Transverse colon (tissue), 4 donors: ENCODE results near the gene PRDM12. TPM values are rescaled to one million over a fixed set of nuclear protein-coding genes. Genes with fewer than 3 reads are reported as not detected.
A peak's percentile ranks its signal among the peaks of the same experiment; 100 is the strongest.
"Not testable (repeated sequence)": the region's sequence is repeated elsewhere in the genome, so short reads cannot be mapped to it uniquely, and the experiment has no call there.

Experiments used
- DNase-seq: peaks from one replicate; pipeline ENCODE4 v3.0.0-alpha.2; 2019
- H3K27ac ChIP-seq, 4 donors: fragments of 200-600 bp; sonication (generic); 2 replicates each; pipeline ENCODE4 v1.5.1; 2016 to 2018; ENCODE audit warnings: inconsistent platforms in 4 of 4
- H3K27me3 ChIP-seq: fragments of 200-600 bp; sonication (generic); 2 replicates; pipeline ENCODE4 v1.5.1; 2017; ENCODE audit warnings: inconsistent platforms
- H3K36me3 ChIP-seq, 4 donors: fragments of 200-600 bp; sonication (generic); 2 replicates each; pipeline ENCODE4 v1.5.1; 2017 to 2019; ENCODE audit warnings: inconsistent platforms in 4 of 4
- H3K4me1 ChIP-seq, 4 donors: fragments of 200-600 bp; sonication (generic); 2 replicates each; pipeline ENCODE4 v1.5.1; 2017 to 2020; ENCODE audit warnings: inconsistent platforms in 4 of 4
- H3K4me3 ChIP-seq, 4 donors: fragments of 200-600 bp; sonication (generic); 1 replicate in 1 of 4; 2 replicates in 3 of 4; pipeline versions ENCODE4 v1.5.1 to v1.6.1; 2017 to 2019; ENCODE audit warnings: inconsistent platforms in 4 of 4
- H3K9me3 ChIP-seq, 2 donors: fragments of 200-600 bp; sonication (generic); 2 replicates each; pipeline ENCODE4 v1.5.1; 2017 to 2019; ENCODE audit warnings: inconsistent platforms in 2 of 2
- CTCF ChIP-seq, 5 experiments: fragments of 200-600 bp in 3 of 5; fragments of 450-650 bp in 2 of 5; sonication (generic) in 3 of 5; IDR thresholded peaks; 1 replicate in 2 of 5; 2 replicates in 3 of 5; pipeline ENCODE4 v1.5.1; 2016 to 2017; ENCODE audit warnings: antibody characterized with exemption in 5 of 5, inconsistent platforms in 3 of 5, mild to moderate bottlenecking in 2 of 5, moderate library complexity in 1 of 5
- EP300 ChIP-seq: sonication (generic); formaldehyde crosslinking; IDR thresholded peaks from one replicate; pipeline ENCODE4 v1.6.1; 2017; ENCODE audit warnings: antibody characterized with exemption, low read depth
- POLR2A ChIP-seq: fragments of 450-650 bp; IDR thresholded peaks from one replicate; pipeline ENCODE4 v1.6.1; 2016; ENCODE audit warnings: antibody characterized with exemption, mild to moderate bottlenecking, moderate library complexity
- POLR2AphosphoS5 ChIP-seq, 3 donors: sonication (generic); formaldehyde crosslinking; IDR thresholded peaks; one replicate each; pipeline ENCODE4 v1.6.1; 2016; ENCODE audit warnings: antibody characterized with exemption in 3 of 3
- WGBS, 2 donors: methylation state at CpG; one replicate each; pipeline ENCODE4 v1.1.5; 2018; ENCODE audit warnings: low coverage in 1 of 2; 5-methylcytosine and 5-hydroxymethylcytosine counted together
- in situ Hi-C, 4 donors: fragments of 200-750 bp; cut with MboI; loops; one replicate each; pipeline versions ENCODE4 v1.15.0 to v1.15.1; 2017; ENCODE audit warnings: low sequenced_read_pairs in 3 of 4, low pct_ligation_motif_present in 1 of 4, low pct_unique_long_range_greater_than_20kb in 1 of 4
- intact Hi-C: fragments of 100-400 bp; cut with DNase I; formaldehyde crosslinking; loops from one replicate; pipeline ENCODE4 v1.15.1; 2023; ENCODE audit warnings: low total_unique reads
- total RNA-seq, 4 donors: library from RNA; depleted of rRNA; stranded (reverse); fragments of >200 nt; gene quantifications; one replicate each; pipeline ENCODE4 v1.1.0, GENCODE V29; 2016

The PRDM12 gene
- total RNA-seq, 4 donors from 2014 or later = not detected

- in situ Hi-C loops (loop anchor here in 2 of 4 donors (5.0 to 10.0 kb wide), 2 partner anchors 225 to 227 kb away; no protein-coding TSS in a partner anchor), intact Hi-C loops (loop anchor here (2.0 kb wide), 1 partner anchor 221 kb away; no protein-coding TSS in a partner anchor)
- H3K4me3 ChIP-seq = peak overlapping the region; percentile 41 to 64 (median 54)
- H3K27ac ChIP-seq = peak overlapping the region; percentile 14 to 66 (median 50)
- no peaks in the 10 kb centered on the region for H3K36me3 ChIP-seq
- WGBS, 2 donors = 2% methylated on average over 29 of the region's 45 CpGs; no CpG with 5 or more reads in 1 of the 2 donors
- DNase-seq = peak; percentile 23
- TF ChIP-seq CTCF (IDR thresholded peaks at IDR 0.05) = no peak
- no peak for TF ChIP-seq EP300
- TF ChIP-seq POLR2AphosphoS5 (IDR thresholded peaks at IDR 0.05) = no peak
- no peak for TF ChIP-seq POLR2A
- H3K9me3 ChIP-seq = no peaks in the 10 kb centered on the region
- H3K4me1 ChIP-seq = peaks cover 11 to 16% (median 15%) of the 10 kb centered on the region in 4 donors
- H3K27me3 ChIP-seq = peaks cover 20% of the 10 kb centered on the region
These were observed 17.5 kb downstream of the PRDM12 start for GRCh38 chr9:130681769-130682420.

GRCh38 chr9:130682421-130683121, 18.2 kb downstream of the PRDM12 start:
- Histone ChIP-seq H3K4me3 (peak overlapping the region in 3 of 4 donors; percentile 41 to 64 (median 53)), H3K27me3 (peaks cover 20% of the 10 kb centered on the region), H3K27ac (peak overlapping the region in 1 of 4 donors; percentile 51), H3K36me3 (no peaks in the 10 kb centered on the region), H3K4me1 (peaks cover 11 to 16% (median 15%) of the 10 kb centered on the region in 4 donors), H3K9me3 (no peaks in the 10 kb centered on the region)
- WGBS, 2 donors = 4 to 13% methylated on average over 5 to 22 of the region's 22 CpGs
- intact Hi-C loops = loop anchor here (2.0 kb wide), 1 partner anchor 222 kb away; no protein-coding TSS in a partner anchor
- in situ Hi-C loops = loop anchor here in 2 of 4 donors (5.0 to 10.0 kb wide), 2 partner anchors 225 to 228 kb away; no protein-coding TSS in a partner anchor
- no peak for TF ChIP-seq EP300
- no peak for TF ChIP-seq POLR2A
- peak; percentile 76 to 90 (median 83) for TF ChIP-seq CTCF (IDR thresholded peaks at IDR 0.05)
- TF ChIP-seq POLR2AphosphoS5 (IDR thresholded peaks at IDR 0.05) = no peak
- DNase-seq = peak; percentile 86

- intact Hi-C loops = no loop called here
- no peaks in the 10 kb centered on the region for H3K36me3 ChIP-seq
- peaks cover 11 to 21% (median 20%) of the 10 kb centered on the region in 4 donors for H3K4me1 ChIP-seq
- in situ Hi-C loops = loop anchor here in 1 of 4 donors (10.0 kb wide), 1 partner anchor 230 kb away; no protein-coding TSS in a partner anchor
- DNase-seq = no peak
- H3K27ac ChIP-seq = no peak overlapping the region
- no peak overlapping the region for H3K4me3 ChIP-seq
- TF ChIP-seq POLR2AphosphoS5 (IDR thresholded peaks at IDR 0.05) = no peak
- no peak for TF ChIP-seq EP300
- no peak for TF ChIP-seq CTCF (IDR thresholded peaks at IDR 0.05)
- no peak for TF ChIP-seq POLR2A
- peaks cover 12% of the 10 kb centered on the region for H3K27me3 ChIP-seq
- H3K9me3 ChIP-seq = no peaks in the 10 kb centered on the region
These were observed 20.7 kb downstream of the PRDM12 start for GRCh38 chr9:130685104-130685503.

GRCh38 chr9:130685945-130686344, 21.6 kb downstream of the PRDM12 start:
- H3K36me3 ChIP-seq, H3K4me3 ChIP-seq, H3K27me3 ChIP-seq, intact Hi-C loops, H3K9me3 ChIP-seq, H3K27ac ChIP-seq, DNase-seq: not testable (repeated sequence)
- WGBS, 2 donors = 94% methylated on average over 11 of the region's 11 CpGs; no CpG with 5 or more reads in 1 of the 2 donors
- H3K4me1 ChIP-seq = peaks cover 7 to 22% (median 18%) of the 10 kb centered on the region in 4 donors
- in situ Hi-C loops = loop anchor here in 1 of 4 donors (10.0 kb wide), 1 partner anchor 231 kb away; no protein-coding TSS in a partner anchor
